B cell (primary cell): ENCODE data around the gene GINS2. TPM values are rescaled to one million over a fixed set of nuclear protein-coding genes. Genes with fewer than 3 reads are reported as not detected.

Experiments used
- ATAC-seq: fragments of 200-7000 bp; cut with Tn5 transposase; one replicate; pipeline ENCODE4 v1.10.0; 2021; ENCODE audit warnings: low read depth, mild to moderate bottlenecking, moderate number of reproducible peaks, moderate library complexity
- CTCF ChIA-PET: fragments of 350-600 bp; sonication (Branson Sonifier 250); formaldehyde crosslinking; loops from one replicate; lab custom pipeline; 2021; ENCODE audit warnings: antibody characterized with exemption, inconsistent platforms; lab: Charles Lee
- POLR2A ChIA-PET: fragments of 350-600 bp; sonication (Branson Sonifier 250); formaldehyde crosslinking; loops from one replicate; lab custom pipeline; 2021; ENCODE audit warnings: antibody characterized with exemption; lab: Charles Lee
- DNase-seq: peaks from one replicate; pipeline ENCODE4 v3.0.0; 2013
- H2AFZ ChIP-seq: 2 replicates; pipeline ENCODE4 v1.6.1; 2012; ENCODE audit warnings: mild to moderate bottlenecking, low read depth, low read length; ENCODE audit not compliant: insufficient read depth, poor library complexity, severe bottlenecking
- H3K27ac ChIP-seq, 2 donors: 1 replicate in 1 of 2; 2 replicates in 1 of 2; pipeline ENCODE4 v1.5.1; 2012 to 2013; ENCODE audit warnings: low read length in 2 of 2, mild to moderate bottlenecking in 2 of 2, moderate library complexity in 1 of 2
- H3K27me3 ChIP-seq, 4 experiments: fragments of 200-600 bp in 1 of 4; sonication (generic) in 1 of 4; replicated peaks in 1 of 4; 1 replicate in 2 of 4; 2 replicates in 2 of 4; pipeline versions ENCODE4 v1.6.1 to v1.7.0; 2013 to 2016; ENCODE audit warnings: low read length in 3 of 4, mild to moderate bottlenecking in 2 of 4, mixed read lengths in 1 of 4, moderate library complexity in 1 of 4; ENCODE audit not compliant: insufficient read depth in 4 of 4, control insufficient read depth in 3 of 4; ENCODE audit errors: control extremely low read depth in 1 of 4
- H3K36me3 ChIP-seq, 2 experiments: replicated peaks in 1 of 2; 1 replicate in 1 of 2; 2 replicates in 1 of 2; pipeline versions ENCODE4 v1.6.1 to v1.7.1; 2013; ENCODE audit warnings: low read length in 1 of 2; ENCODE audit not compliant: insufficient read depth in 2 of 2, control insufficient read depth in 1 of 2; ENCODE audit errors: control extremely low read depth in 1 of 2, extremely low read depth in 1 of 2
- H3K4me1 ChIP-seq, 2 donors: fragments of 200-600 bp in 1 of 2; sonication (generic) in 1 of 2; 1 replicate in 1 of 2; 2 replicates in 1 of 2; pipeline versions ENCODE4 v1.5.1 to v1.6.1; 2013 to 2017; ENCODE audit warnings: low read length in 2 of 2; ENCODE audit not compliant: control insufficient read depth in 2 of 2, insufficient read depth in 2 of 2
- H3K4me2 ChIP-seq: replicated peaks from 2 replicates; pipeline ENCODE3; 2012; ENCODE audit warnings: mild to moderate bottlenecking, low read depth, low read length; ENCODE audit not compliant: poor library complexity, severe bottlenecking
- H3K4me3 ChIP-seq, 5 experiments: fragments of 200-600 bp in 1 of 5; sonication (generic) in 1 of 5; 1 replicate in 3 of 5; 2 replicates in 2 of 5; pipeline versions ENCODE4 v1.5.1 to v1.7.0; 2011 to 2016; ENCODE audit warnings: low read length in 4 of 5, mild to moderate bottlenecking in 4 of 5, low read depth in 2 of 5, control low read depth in 1 of 5, moderate library complexity in 1 of 5; ENCODE audit not compliant: insufficient read depth in 1 of 5; ENCODE audit errors: control extremely low read depth in 1 of 5, extremely low read depth in 1 of 5
- H3K79me2 ChIP-seq: fragments of 200-600 bp; sonication (generic); one replicate; pipeline ENCODE4 v1.6.0; 2016; ENCODE audit warnings: low read length; ENCODE audit not compliant: control insufficient read depth, insufficient read depth
- H3K9ac ChIP-seq: fragments of 200-600 bp; sonication (generic); 2 replicates; pipeline ENCODE4 v1.6.1; 2017; ENCODE audit warnings: mild to moderate bottlenecking, low read length, moderate library complexity
- H3K9me3 ChIP-seq, 3 donors: one replicate each; pipeline versions ENCODE4 v1.6.1 to v1.7.1; 2013; ENCODE audit warnings: low read length in 2 of 3; ENCODE audit not compliant: control insufficient read depth in 2 of 3, insufficient read depth in 1 of 3; ENCODE audit errors: control extremely low read depth in 1 of 3
- H4K20me1 ChIP-seq: 2 replicates; pipeline ENCODE4 v1.6.0; 2012; ENCODE audit warnings: mild to moderate bottlenecking, low read length; ENCODE audit not compliant: insufficient read depth, control insufficient read depth, poor library complexity, severe bottlenecking
- H3K27ac Mint-ChIP-seq: one replicate; pipeline ENCODE4 v1.8.0; 2021; ENCODE audit warnings: mixed read lengths
- H3K27me3 Mint-ChIP-seq: one replicate; pipeline ENCODE4 v1.8.0; 2021; ENCODE audit warnings: mixed read lengths
- H3K4me1 Mint-ChIP-seq: one replicate; pipeline ENCODE4 v1.8.0; 2021; ENCODE audit warnings: mixed read lengths
- H3K4me3 Mint-ChIP-seq: one replicate; pipeline ENCODE4 v1.8.0; 2021; ENCODE audit warnings: mixed read lengths
- H3K9me3 Mint-ChIP-seq: one replicate; pipeline ENCODE4 v1.8.0; 2022; ENCODE audit warnings: mixed read lengths; ENCODE audit not compliant: insufficient read depth
- CTCF ChIP-seq: fragments of 200-600 bp; IDR thresholded peaks from one replicate; pipeline ENCODE4 v1.8.0; 2022; ENCODE audit warnings: antibody characterized with exemption, mild to moderate bottlenecking
- EZH2 ChIP-seq: IDR thresholded peaks from 2 replicates; pipeline ENCODE4 v1.6.1; 2012; ENCODE audit warnings: borderline replicate concordance, low read depth, mild to moderate bottlenecking, moderate library complexity, low read length; ENCODE audit not compliant: insufficient read depth, poor library complexity, severe bottlenecking
- WGBS: methylation state at CpG from one replicate; pipeline ENCODE4 v1.1.5; 2013; ENCODE audit warnings: missing lambda C conversion rate; ENCODE audit not compliant: insufficient coverage; 5-methylcytosine and 5-hydroxymethylcytosine counted together
- intact Hi-C: fragments of 100-400 bp; cut with micrococcal nuclease; formaldehyde crosslinking; loops from one replicate; pipeline ENCODE4 v1.10.0; 2022
- polyA plus RNA-seq: library from polyadenylated mRNA; depleted of rRNA; stranded (reverse); fragments of >200 nt; gene quantifications from 2 replicates; pipeline ENCODE4 v1.2.3, GENCODE V29; 2012
- total RNA-seq, 2 donors: library from RNA; stranded (reverse); fragments of 120-200 nt in 1 of 2; gene quantifications; 1 replicate in 1 of 2; 2 replicates in 1 of 2; pipeline versions ENCODE4 v1.2.3 to v1.2.4, GENCODE V29; 2013 to 2022

The GINS2 gene
- total and polyA plus RNA-seq, 2 donors (not counting 1 experiment from before 2014, with no cell fraction given): 0.52 to 4.2 TPM

- H3K4me2 ChIP-seq: no peak overlapping the region
- H3K36me3 ChIP-seq: peaks cover 0 to 8% of the 10 kb centered on the region in 2 experiments
- no peak overlapping the region for H2AFZ ChIP-seq
- Mint-ChIP-seq H3K9me3 (no peaks in the 10 kb centered on the region), H3K27me3 (no peaks in the 10 kb centered on the region), H3K4me3 (no peak overlapping the region), H3K4me1 (peaks cover 26% of the 10 kb centered on the region), H3K27ac (no peak overlapping the region)
- no peak overlapping the region for H3K27ac ChIP-seq
- no peak overlapping the region for H3K4me3 ChIP-seq
- ATAC-seq: no peak
- H3K27me3 ChIP-seq: no peaks in the 10 kb centered on the region
- no peaks in the 10 kb centered on the region for H3K9me3 ChIP-seq
- H3K4me1 ChIP-seq: peaks cover 14 to 25% of the 10 kb centered on the region in 2 donors
- no peak overlapping the region for H3K9ac ChIP-seq
- H3K79me2 ChIP-seq: peaks cover 15% of the 10 kb centered on the region
- ChIA-PET POLR2A (no interaction called here), CTCF (interaction anchor here (1.3 to 9.6 kb wide), 2 partner anchors 37 to 79 kb away, joined by 5 to 57 read pairs; no protein-coding TSS in a partner anchor)
- TF ChIP-seq CTCF (no peak), EZH2 (no peak)
- 99% methylated on average over 5 of the region's 8 CpGs for WGBS
- no peaks in the 10 kb centered on the region for H4K20me1 ChIP-seq
- intact Hi-C loops: no loop called here
- DNase-seq: no peak
Measured at GRCh38 chr16:85681255-85681654, 7.5 kb downstream of the GINS2 start.

- Mint-ChIP-seq H3K27ac (peak overlapping the region; percentile 84), H3K4me1 (peaks cover 21% of the 10 kb centered on the region), H3K27me3 (no peaks in the 10 kb centered on the region), H3K4me3 (peak overlapping the region; percentile 75), H3K9me3 (no peaks in the 10 kb centered on the region)
- Histone ChIP-seq H3K27me3 (no peaks in the 10 kb centered on the region), H3K9ac (peak overlapping the region; percentile 3), H3K36me3 (peaks cover 0 to 11% of the 10 kb centered on the region in 2 experiments), H2AFZ (peak overlapping the region; percentile 34), H3K4me2 (peak overlapping the region; percentile 35), H3K9me3 (no peaks in the 10 kb centered on the region), H3K4me1 (peaks cover 11 to 17% of the 10 kb centered on the region in 2 donors), H3K27ac (no peak overlapping the region), H3K4me3 (no peak overlapping the region), H4K20me1 (no peaks in the 10 kb centered on the region), H3K79me2 (peaks cover 13% of the 10 kb centered on the region)
- TF ChIP-seq CTCF: no peak
- no peak for TF ChIP-seq EZH2
- ChIA-PET CTCF (interaction anchor here (1.0 to 9.6 kb wide), 4 partner anchors 23 to 79 kb away, joined by 3 to 57 read pairs (median 4); no protein-coding TSS in a partner anchor), POLR2A (no interaction called here)
- intact Hi-C loops: no loop called here
- peak; percentile 50 for DNase-seq
- WGBS: 73% methylated on average over 6 of the region's 6 CpGs
- peak; percentile 82 for ATAC-seq
Measured at GRCh38 chr16:85680352-85680944, 8.3 kb downstream of the GINS2 start.
